Osteocyte (in vitro differentiated cells): ENCODE data around the gene SLC17A7. TPM values are rescaled to one million over a fixed set of nuclear protein-coding genes. Genes with fewer than 3 reads are reported as not detected.
"Not testable (repeated sequence)": the region's sequence is repeated elsewhere in the genome, so short reads cannot be mapped to it uniquely, and the experiment has no call there.

ENCODE experiments used
- DNase-seq: peaks from one replicate; pipeline ENCODE4 v3.0.0; 2021; ENCODE audit warnings: mixed read lengths; ENCODE audit not compliant: unreplicated experiment; ENCODE audit errors: extremely low spot score
- H3K27ac Mint-ChIP-seq: one replicate; pipeline ENCODE4 v1.8.0; 2021; ENCODE audit warnings: mild to moderate bottlenecking, mixed read lengths; ENCODE audit not compliant: unreplicated experiment
- H3K27me3 Mint-ChIP-seq: one replicate; pipeline ENCODE4 v1.8.0; 2021; ENCODE audit warnings: mixed read lengths; ENCODE audit not compliant: unreplicated experiment
- H3K36me3 Mint-ChIP-seq: one replicate; pipeline ENCODE4 v1.8.0; 2021; ENCODE audit warnings: mixed read lengths; ENCODE audit not compliant: unreplicated experiment
- H3K4me1 Mint-ChIP-seq: one replicate; pipeline ENCODE4 v1.8.0; 2021; ENCODE audit warnings: mixed read lengths; ENCODE audit not compliant: unreplicated experiment
- H3K4me3 Mint-ChIP-seq: one replicate; pipeline ENCODE4 v1.8.0; 2021; ENCODE audit warnings: mild to moderate bottlenecking, moderate library complexity, mixed read lengths; ENCODE audit not compliant: unreplicated experiment
- H3K9me3 Mint-ChIP-seq: one replicate; pipeline ENCODE4 v1.8.0; 2021; ENCODE audit warnings: mixed read lengths; ENCODE audit not compliant: unreplicated experiment
- CTCF ChIP-seq: fragments of 200-600 bp; sonication (generic); IDR thresholded peaks from 2 replicates; pipeline ENCODE4 v1.5.0; 2021; ENCODE audit warnings: antibody characterized with exemption, mild to moderate bottlenecking, moderate library complexity
- total RNA-seq: library from RNA; stranded (reverse); gene quantifications from 2 replicates; pipeline ENCODE4 v1.2.1, GENCODE V29; 2021

Gene SLC17A7
- total RNA-seq, 1 donor from 2014 or later: 0.54 TPM

GRCh38 chr19:49463960-49464740 is 22.8 kb upstream of the SLC17A7 start:
- no peak for TF ChIP-seq CTCF
- Mint-ChIP-seq H3K9me3 (no peaks in the 10 kb centered on the region), H3K4me1 (peaks cover 6% of the 10 kb centered on the region), H3K27ac (no peak overlapping the region), H3K27me3 (no peaks in the 10 kb centered on the region), H3K4me3 (no peak overlapping the region), H3K36me3 (peaks cover 3% of the 10 kb centered on the region)
- DNase-seq: no peak

- TF ChIP-seq CTCF: no peak
- Mint-ChIP-seq H3K4me1 (no peaks in the 10 kb centered on the region), H3K27me3 (no peaks in the 10 kb centered on the region), H3K4me3 (no peak overlapping the region), H3K9me3 (no peaks in the 10 kb centered on the region), H3K27ac (no peak overlapping the region), H3K36me3 (no peaks in the 10 kb centered on the region)
- DNase-seq: no peak
Observed at GRCh38 chr19:49462492-49462891, 21.2 kb upstream of the SLC17A7 start.

- Mint-ChIP-seq H3K9me3 (no peaks in the 10 kb centered on the region), H3K4me1 (no peaks in the 10 kb centered on the region), H3K27ac (no peak overlapping the region), H3K36me3 (no peaks in the 10 kb centered on the region), H3K4me3 (no peak overlapping the region), H3K27me3 (no peaks in the 10 kb centered on the region)
- DNase-seq: no peak
- TF ChIP-seq CTCF: no peak
Observed at GRCh38 chr19:49461656-49462055, 20.3 kb upstream of the SLC17A7 start.

- DNase-seq, H3K4me3 Mint-ChIP-seq, H3K36me3 Mint-ChIP-seq, H3K27me3 Mint-ChIP-seq, H3K27ac Mint-ChIP-seq, H3K4me1 Mint-ChIP-seq, H3K9me3 Mint-ChIP-seq: not testable (repeated sequence)
Observed at GRCh38 chr19:49461130-49461529, 19.8 kb upstream of the SLC17A7 start.

- Mint-ChIP-seq H3K4me3 (no peak overlapping the region), H3K27ac (no peak overlapping the region)
Observed at GRCh38 chr19:49459388-49459787, 18.1 kb upstream of the SLC17A7 start.

More at GRCh38 chr19:49459388-49459787, 18.1 kb upstream of the SLC17A7 start:
- H3K9me3 Mint-ChIP-seq: no peaks in the 10 kb centered on the region
- no peak for DNase-seq
- no peaks in the 10 kb centered on the region for H3K27me3 Mint-ChIP-seq
- H3K4me1 Mint-ChIP-seq: no peaks in the 10 kb centered on the region
- H3K36me3 Mint-ChIP-seq: no peaks in the 10 kb centered on the region
- TF ChIP-seq CTCF: no peak
